Fibroblast of peridontal ligament (primary cell): Measurements from ENCODE around the gene KIF3A.

Experiments used
- DNase-seq: peaks from one replicate; pipeline ENCODE4 v3.0.0-alpha.2; 2010; ENCODE audit errors: extremely low read depth

KIF3A gene

GRCh38 chr5:132736853-132737833 is at the start of gene KIF3A:
Gene KIF3A (minus strand): TSS chr5:132737546. CDS start chr5:132737419, 127 bp downstream.
- peak; percentile 92 for DNase-seq

DNA sequence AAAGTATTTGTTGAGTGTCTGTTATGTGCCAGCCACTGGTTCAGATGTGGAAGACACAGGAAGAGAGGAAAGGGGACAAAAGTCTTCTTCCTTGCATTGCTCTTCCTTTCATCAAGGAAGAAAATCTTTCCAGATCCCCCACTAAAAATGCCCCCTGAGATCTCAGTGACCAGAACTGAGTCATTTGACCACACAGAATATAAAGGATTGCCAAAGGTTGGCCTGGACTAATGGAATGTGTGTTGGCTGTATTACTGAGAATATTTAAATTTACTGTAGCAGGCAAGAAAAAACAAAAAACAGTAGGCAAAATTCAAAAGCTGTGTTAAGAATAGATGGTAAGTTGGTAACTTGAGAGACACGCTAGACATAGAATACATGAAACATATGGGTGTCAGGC is 49.7 kb upstream of the KIF3A start:
- DNase-seq = peak; percentile 80

GRCh38 chr5:132785864-132786263 is 48.5 kb upstream of the KIF3A start:
- no peak for DNase-seq

DNA sequence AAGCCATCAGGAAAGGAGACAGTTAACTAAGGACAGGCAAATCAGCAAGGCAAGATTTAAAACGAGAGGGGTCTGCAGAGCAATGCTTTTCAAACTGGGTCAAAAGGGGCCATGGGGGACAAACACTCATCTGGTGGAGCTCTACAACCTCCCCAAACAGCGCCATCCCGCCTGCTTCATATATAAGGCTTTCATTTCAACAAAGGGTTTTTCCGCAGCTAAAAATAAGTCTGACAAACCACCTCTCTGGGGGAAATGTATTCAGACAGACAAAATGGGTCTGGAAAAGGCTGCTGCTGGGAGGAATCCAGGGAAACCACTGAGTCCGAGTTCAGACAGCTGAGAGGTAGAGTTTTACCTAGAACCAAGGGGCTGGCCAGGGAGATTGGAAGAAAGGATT is 48.0 kb upstream of the KIF3A start:
- peak; percentile 55 for DNase-seq

DNA sequence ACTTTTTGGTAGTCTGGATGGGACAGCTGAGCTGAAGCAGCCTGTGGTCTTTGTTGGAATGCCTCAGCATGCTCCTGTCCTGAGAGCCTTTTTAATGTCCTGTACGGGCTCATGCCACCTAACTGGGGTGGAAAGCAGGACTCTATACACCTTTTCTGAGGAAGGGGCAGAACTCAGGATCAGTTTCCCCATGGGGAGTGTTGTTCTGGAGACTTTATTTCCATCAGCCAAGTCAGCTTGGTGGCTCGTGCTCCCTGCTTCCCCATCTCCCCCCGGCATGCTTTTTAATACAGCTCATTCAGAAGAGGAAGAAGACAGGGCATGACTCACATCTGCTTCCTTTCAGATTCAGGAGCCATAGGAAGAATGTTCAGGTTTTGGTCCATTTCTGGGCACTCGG is 44.8 kb upstream of the KIF3A start:
- peak; percentile 35 for DNase-seq

- no peak for DNase-seq
Observed at GRCh38 chr5:132781029-132781428, 43.7 kb upstream of the KIF3A start.

DNA sequence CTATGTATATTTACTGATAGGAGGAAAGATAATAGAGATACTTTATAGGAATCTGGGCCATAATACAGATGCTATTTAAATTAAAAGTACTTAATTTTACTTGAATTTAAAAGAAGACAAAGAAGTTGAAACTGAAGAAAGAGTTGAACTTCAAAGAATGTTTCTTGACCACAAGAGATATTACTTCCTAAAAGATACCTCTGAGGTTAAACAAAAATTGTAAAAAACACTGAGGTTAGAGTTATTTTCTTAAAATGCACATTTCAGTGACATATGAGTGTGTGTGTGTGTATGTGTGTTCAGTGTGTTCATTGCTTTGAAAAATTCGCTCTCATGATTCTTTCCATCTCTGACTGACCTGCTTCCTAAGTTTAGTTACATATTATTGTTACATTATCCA is 43.2 kb upstream of the KIF3A start:
- DNase-seq = no peak

- no peak for DNase-seq
Observed at GRCh38 chr5:132779961-132780360, 42.6 kb upstream of the KIF3A start.

DNA sequence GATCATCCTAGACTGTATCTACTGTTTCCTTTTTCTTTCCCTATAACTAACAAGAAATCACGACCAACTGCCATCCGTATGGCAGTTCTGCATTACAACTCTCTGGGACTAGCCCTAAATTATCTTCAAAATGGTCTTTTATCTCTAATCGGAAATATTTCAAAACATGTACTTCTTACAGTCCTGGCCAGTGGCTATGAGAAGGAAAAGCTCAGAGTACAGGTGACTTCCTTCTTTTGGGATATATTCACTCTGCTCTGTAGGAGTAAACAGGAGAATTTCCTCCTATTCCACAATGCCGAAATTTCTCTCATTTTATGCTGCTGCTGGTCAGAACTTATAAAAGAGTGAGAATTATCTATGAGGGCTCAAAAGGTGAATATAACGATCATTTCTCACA is 41.5 kb upstream of the KIF3A start:
- no peak for DNase-seq

DNA sequence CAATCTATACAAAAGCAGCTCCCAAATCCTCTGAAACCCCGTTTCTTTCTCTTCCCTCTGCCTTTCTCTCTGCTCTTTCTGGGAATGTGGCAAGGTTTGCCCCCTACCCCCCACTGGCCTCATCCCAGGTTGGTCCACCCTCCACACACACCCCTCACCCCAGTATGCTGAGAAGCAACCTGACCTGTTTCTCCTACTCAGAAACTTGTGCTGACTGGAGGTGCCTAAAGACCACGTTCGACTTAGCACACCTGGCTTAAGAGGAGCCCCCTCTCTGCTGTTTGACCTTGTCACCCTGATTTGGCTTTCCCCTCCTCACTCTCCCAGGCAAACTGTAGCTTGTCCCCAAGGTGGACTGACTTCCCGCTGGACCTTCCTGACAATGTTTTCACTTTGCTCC is 40.8 kb upstream of the KIF3A start:
- no peak for DNase-seq

DNA sequence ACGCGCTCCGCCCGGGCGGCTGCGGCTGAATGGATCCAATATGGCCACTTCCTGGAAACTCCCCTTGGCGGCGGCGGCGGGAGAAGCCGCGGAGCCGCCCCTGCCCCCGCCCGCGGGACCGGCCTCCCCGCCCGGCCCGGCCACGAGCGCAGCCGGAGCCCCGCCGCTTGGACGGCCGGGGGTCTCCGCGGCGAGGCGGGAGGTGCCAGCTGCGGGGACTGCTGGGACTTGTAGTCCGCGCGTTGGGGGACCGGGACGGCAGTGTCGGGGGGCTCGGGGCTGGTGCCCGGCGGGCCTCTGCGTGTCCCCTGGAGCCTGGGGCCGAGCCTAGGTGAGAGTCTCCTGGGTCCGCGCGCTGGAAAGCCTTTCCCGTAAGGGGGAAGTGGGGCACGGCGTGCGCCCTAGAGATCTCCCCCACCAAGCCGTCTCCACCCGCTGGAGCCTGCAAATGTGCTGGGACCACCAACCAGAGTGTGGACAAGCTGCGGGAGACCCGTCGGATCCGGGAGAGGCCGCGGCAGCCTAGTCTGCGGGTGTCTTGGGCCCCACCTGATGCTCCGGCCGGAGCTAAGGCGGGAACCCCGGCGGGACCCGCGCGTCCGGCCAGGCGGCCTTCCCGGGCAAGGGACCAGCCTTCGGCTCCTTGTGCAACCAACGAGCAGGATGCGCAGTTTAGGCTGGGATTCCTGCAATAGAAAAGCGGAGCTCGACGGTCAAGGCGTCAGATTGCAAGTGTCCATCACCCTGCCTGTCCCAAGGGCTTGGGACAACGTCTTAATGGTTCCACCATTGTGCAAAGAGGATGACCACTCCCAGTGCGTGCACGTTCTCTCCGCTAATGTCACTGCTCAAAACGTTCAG is 40.1 kb upstream of the KIF3A start, which contains the start of gene SEPTIN8:
TSS of gene SEPTIN8 (minus strand) at position 31 of the 861 bp plus-strand sequence. CDS start 102 bp downstream, outside the sequence.
- peak; percentile 33 for DNase-seq

DNA sequence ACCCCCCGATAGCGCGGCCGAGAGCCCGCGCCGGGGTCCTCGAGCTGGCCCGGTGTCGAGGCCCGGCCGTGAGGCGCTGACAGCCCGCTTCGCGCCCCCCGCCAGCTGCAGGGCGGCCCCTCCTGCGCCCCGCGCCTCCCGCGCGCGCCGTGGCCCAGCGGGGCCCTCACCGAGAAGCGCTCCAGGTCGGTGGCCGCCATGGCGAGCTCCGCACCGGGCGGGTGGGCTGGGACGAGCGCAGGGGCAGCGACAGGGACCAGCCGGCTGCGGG is 39.5 kb upstream of the KIF3A start:
- DNase-seq = no peak

- DNase-seq = peak; percentile 25
Observed at GRCh38 chr5:132776131-132776937, 39.0 kb upstream of the KIF3A start.

DNA sequence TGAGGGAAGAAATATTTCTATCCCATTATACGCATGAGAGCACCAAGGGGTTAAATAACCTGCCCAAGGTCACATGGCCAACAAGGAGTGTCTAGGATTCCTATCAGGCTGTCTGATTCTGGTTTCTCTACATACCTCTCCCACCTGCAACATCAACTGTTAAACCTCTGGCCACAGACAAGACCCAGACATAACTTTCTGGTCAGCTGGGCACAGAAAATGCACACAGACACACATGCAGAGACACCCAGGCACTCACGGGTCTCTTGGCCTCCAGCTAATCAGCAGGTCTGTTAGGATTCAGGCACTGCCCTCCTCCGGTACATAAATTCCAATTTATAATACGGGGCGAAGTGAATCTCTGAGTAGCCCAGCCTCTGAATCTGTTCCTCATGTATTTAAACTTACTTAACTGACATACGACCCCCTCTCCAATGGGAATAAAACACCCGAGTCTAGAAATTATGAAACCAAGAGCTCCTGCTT is 38.2 kb upstream of the KIF3A start:
- DNase-seq = peak; percentile 25

DNA sequence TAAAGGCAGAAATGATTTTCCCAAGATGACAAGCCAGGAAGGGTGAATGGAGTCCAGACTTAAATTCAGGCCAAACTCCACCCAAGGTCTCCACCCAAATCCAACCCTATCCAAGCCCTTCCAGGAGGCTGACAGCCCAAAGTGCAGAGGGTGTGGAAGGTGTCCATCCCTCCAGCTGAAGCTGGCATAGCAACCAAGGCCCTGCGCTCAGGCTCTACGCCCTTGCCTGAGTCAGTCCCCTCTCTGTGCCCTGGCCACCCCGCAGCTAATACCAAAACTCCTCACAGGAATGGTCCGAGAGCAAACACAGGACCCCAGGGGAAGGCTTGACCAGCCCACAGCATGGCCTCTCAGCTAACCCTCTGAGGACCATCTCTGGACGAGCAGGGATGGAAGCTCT is 37.5 kb upstream of the KIF3A start:
- no peak for DNase-seq

DNA sequence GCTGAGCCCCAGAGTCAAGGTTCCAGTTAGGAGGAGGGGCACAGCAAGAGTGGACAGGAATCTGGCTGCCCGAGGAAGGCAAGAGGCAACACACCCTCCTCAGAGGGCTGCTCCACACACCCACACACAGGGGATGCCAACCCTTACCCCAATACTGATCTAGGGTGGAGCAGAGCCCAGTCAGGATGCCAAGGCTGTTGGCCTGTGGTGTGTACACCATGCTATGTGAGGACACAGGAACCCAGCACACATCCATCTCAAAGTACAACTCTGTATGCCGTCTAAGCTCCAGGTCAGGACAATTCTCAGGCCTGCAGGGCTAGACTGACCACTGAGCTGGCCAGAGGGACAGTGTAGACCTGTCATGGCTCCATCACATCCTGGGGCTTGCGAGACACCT is 37.1 kb upstream of the KIF3A start:
- DNase-seq = no peak

DNA sequence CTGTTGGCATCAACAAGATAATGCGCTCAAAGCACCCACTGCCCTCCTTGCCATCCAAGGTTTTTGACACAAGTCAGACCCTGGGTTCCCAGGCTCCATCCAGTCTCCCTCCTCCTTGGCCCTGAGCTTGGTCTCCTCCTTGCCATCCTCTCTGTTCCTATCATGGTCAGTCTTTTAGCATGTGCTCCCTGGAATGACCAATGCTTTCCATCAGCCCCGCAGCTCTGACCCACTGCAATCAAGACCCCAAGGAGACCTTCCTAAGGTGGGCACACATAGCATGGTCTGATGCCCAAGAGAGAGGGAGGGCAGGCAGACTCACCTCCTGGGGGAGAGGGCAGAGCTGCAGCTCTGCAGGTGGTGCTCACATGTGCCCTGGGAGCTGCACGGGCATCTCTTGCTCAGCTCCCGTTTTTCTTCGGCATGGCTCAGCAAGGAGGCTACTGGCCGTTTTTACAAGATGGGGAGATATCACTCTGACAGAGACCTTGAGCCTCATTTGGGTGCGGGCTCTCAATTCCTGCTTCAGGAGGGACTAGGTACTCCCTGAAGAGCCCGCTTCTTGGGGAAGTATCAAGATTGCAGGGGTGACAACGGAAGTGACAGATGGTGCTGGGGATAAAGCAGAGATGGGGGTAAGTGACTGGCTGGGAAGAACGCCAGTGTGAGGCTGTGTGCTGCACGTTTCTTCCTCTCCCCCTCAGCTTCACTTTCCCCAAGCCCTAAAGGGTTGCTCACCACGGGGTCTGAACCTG is 36.4 kb upstream of the KIF3A start:
- no peak for DNase-seq

DNA sequence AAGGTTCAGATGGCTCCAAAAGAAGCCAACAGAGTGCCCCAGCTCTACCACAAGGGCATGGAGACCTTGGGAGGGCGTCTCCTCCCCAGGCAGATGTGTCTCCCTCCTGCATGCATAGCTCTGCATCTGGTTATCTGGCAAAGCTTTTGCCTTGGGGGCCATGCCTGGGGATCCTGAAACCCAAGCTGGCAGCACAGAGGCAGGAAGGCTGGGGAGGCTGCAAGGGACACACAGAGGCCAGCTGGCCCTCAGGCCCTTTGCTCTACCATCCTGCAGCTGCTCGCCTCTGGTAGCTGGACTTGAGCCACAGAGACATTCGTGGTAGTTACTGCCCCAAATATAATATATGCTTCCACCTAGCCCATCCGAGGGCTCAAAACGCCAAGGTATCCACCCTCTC is 35.8 kb upstream of the KIF3A start:
- no peak for DNase-seq

DNA sequence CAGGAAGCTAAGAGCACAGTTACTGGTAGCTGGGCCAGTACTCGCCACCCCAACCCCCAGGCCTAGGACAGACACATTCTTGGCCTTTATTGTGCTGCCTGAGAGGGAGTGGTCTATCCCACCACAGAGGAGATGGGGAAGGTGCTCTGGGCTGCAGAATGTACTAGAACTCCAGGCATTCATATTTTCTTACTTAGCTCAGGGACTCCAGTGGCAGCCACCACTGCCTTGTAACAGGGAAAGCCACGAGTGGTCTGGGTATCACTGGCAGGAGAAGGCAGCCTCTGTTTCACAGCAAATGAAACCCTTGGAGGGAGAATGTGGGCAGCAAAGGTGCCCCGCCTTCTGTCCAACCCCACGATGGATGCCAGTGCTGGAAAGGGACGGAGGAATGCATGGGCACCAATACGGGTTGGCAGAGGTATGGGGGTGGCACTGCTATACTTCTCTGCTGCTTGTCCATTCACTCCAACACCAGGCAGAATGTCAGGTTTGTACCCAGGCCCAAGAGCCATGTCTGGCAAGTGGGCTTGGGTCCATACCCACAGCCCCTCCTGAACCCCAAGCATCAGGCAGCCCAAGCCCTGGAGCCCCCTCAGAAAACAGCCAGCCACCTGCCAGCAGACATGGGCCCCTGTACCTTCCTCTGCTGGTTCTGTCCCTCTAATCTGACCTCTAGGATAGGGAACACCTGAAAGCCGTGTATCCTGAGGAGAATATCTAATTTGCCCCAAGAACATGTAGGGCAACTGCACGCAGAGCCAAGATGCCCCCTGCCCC is 35.1 kb upstream of the KIF3A start:
- no peak for DNase-seq

- DNase-seq = peak; percentile 67
Observed at GRCh38 chr5:132771503-132771998, 34.2 kb upstream of the KIF3A start.
